ENCODE measurements around the gene CCNE1. TPM values are rescaled to one million over a fixed set of nuclear protein-coding genes. Genes with fewer than 3 reads are reported as not detected.

CCNE1 gene
- total and polyA plus RNA-seq, 2 of the 13 experiments (the other 11 are each of a cell fraction or from before 2014, with no cell fraction given) = 16.0 to 50.6 TPM

DNA sequence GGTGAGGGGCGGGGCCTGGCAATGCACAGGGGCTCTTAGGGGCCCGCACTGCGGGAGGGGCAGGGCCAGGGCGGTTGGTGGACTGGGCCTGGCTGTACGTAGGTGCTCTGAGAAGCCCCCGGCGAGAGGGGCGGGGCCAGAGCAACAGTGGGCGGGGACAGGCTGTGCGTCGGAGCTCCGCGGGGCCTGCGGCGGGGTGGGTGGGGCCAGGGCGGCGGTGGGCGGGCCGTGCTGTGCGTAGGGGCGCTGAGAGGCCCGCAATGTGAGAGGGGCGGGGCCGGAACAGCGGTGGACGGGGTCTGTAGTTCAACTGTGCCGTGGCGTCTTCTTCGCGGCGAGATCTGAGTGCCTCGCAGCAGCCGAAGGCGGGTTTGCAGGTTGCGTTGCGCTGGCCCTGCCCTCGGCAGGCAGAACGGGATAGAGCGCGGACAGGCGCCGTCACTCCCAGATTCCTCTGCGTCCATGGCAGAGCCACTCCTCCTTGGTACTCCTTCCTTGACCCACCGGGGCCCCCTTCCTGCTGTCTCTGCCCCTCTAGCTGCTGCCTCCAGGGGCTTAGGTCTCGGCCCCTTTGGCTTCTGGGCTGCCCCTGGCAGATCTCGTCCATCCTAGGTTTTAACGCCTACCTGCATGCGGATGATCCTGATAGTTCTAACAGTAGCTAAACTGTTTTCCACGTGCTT is 33.2 kb downstream of the CCNE1 start (continued):
- TF ChIP-seq, protein P1, sequence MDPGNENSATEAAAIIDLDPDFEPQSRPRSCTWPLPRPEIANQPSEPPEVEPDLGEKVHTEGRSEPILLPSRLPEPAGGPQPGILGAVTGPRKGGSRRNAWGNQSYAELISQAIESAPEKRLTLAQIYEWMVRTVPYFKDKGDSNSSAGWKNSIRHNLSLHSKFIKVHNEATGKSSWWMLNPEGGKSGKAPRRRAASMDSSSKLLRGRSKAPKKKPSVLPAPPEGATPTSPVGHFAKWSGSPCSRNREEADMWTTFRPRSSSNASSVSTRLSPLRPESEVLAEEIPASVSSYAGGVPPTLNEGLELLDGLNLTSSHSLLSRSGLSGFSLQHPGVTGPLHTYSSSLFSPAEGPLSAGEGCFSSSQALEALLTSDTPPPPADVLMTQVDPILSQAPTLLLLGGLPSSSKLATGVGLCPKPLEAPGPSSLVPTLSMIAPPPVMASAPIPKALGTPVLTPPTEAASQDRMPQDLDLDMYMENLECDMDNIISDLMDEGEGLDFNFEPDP (CRISPR knock-in tag; conservative IDR thresholded peaks at IDR 0.05) = no peak
- TF ChIP-seq ZSCAN9 (CRISPR knock-in tag; IDR thresholded peaks at IDR 0.05; ENCODE audit: borderline replicate concordance) (0 out of 2 replicates have a peak, but pooled peaks have one; percentile 39), ZNF703 (CRISPR knock-in tag; IDR thresholded peaks at IDR 0.05; ENCODE audit: borderline replicate concordance) (no peak), KDM5B (CRISPR knock-in tag; IDR thresholded peaks at IDR 0.05; ENCODE audit: borderline replicate concordance) (peak; percentile 40; the same call in 1 of the 2 replicates), HOXA3 (CRISPR knock-in tag; IDR thresholded peaks at IDR 0.05) (peak; percentile 69; the same call in 1 of the 2 replicates), ZNF687 (CRISPR knock-in tag; IDR thresholded peaks at IDR 0.05) (peak; percentile 88), ZZZ3 (CRISPR knock-in tag; IDR thresholded peaks at IDR 0.05; ENCODE audit: borderline replicate concordance) (peak; percentile 22; the same call in 1 of the 2 replicates), ETV6 (CRISPR knock-in tag; conservative IDR thresholded peaks at IDR 0.05) (no peak), SRY (CRISPR knock-in tag; IDR thresholded peaks at IDR 0.05) (no peak), MTF1 (CRISPR knock-in tag; IDR thresholded peaks at IDR 0.05) (no peak), ZNF562 (CRISPR knock-in tag; IDR thresholded peaks at IDR 0.05; ENCODE audit: borderline replicate concordance) (no peak), YY1 (IDR thresholded peaks at IDR 0.05; ENCODE audit: insufficient read depth, insufficient replicate concordance, low read depth, low read length) (no peak), MXI1 (IDR thresholded peaks at IDR 0.05; ENCODE audit: borderline replicate concordance, low read depth, low read length) (peak; percentile 62; the same call in 2 of the 3 replicates), FOXA1 (IDR thresholded peaks at IDR 0.05) (no peak), FOXA1 (CRISPR knock-in tag; IDR thresholded peaks at IDR 0.05) (no peak), NR2F6 (IDR thresholded peaks at IDR 0.05) (no peak), NR2F6 (CRISPR knock-in tag; IDR thresholded peaks at IDR 0.05) (peak; percentile 12; the same call in 1 of the 2 replicates), ZFP91 (CRISPR knock-in tag; IDR thresholded peaks at IDR 0.05; ENCODE audit: borderline replicate concordance) (peak; percentile 31; the same call in 1 of the 2 replicates), STAG1 (CRISPR knock-in tag; IDR thresholded peaks at IDR 0.05) (no peak), TSC22D2 (CRISPR knock-in tag; IDR thresholded peaks at IDR 0.05; ENCODE audit: borderline replicate concordance) (no peak), TRIM24 (CRISPR knock-in tag; IDR thresholded peaks at IDR 0.05) (no peak), HHEX (CRISPR knock-in tag; IDR thresholded peaks at IDR 0.05) (no peak), ISX (CRISPR knock-in tag; conservative IDR thresholded peaks at IDR 0.05) (no peak), MLLT10 (CRISPR knock-in tag; IDR thresholded peaks at IDR 0.05) (no peak), GLI4 (CRISPR knock-in tag; IDR thresholded peaks at IDR 0.05; ENCODE audit: borderline replicate concordance) (no peak), ASH2L (IDR thresholded peaks at IDR 0.05; ENCODE audit: insufficient read length, low read depth, low read length) (no peak)
